HL-60 (cell line): Measurements from ENCODE around the gene HOATZ.

Experiments used
- POLR2AphosphoS5 ChIP-seq: IDR thresholded peaks from 2 replicates; pipeline ENCODE4 v1.6.1; 2012; ENCODE audit warnings: low read depth
- TF ChIP-seq, protein P1 (sequence below): IDR thresholded peaks from one replicate; pipeline ENCODE4 v1.5.1; 2011; ENCODE audit warnings: low read length, control low read depth, inconsistent platforms; ENCODE audit not compliant: insufficient read depth
- TF ChIP-seq, protein P2 (sequence below): IDR thresholded peaks from 2 replicates; pipeline ENCODE4 v1.6.1; 2012; ENCODE audit warnings: low read depth; ENCODE audit not compliant: insufficient replicate concordance

DNA sequence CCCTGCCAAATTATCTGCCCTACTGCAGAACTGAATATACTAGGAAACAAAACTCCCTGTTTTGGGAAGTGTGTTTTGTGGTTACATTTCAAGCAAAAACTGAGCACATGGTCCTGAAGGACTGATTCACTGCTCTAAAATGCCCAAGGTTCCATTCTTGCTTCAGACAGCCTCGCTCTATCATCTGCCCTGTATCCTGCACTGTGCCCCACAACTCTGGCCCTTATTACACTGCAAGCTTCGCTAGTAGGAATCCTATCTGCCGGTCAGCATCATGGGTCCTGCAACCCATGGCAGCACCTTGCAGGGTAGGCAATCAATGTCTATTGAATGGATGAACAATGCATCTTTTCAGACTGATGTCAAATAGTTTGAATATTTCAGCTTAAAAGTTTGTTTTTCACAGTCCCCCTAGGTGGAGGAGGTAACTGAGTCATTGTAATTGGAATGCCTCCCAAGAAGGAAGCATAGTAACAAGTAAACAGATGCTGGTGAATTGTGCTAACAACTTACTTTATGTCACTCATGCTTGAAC, 47.3 kb downstream of the HOATZ start:
- TF ChIP-seq, protein P1, sequence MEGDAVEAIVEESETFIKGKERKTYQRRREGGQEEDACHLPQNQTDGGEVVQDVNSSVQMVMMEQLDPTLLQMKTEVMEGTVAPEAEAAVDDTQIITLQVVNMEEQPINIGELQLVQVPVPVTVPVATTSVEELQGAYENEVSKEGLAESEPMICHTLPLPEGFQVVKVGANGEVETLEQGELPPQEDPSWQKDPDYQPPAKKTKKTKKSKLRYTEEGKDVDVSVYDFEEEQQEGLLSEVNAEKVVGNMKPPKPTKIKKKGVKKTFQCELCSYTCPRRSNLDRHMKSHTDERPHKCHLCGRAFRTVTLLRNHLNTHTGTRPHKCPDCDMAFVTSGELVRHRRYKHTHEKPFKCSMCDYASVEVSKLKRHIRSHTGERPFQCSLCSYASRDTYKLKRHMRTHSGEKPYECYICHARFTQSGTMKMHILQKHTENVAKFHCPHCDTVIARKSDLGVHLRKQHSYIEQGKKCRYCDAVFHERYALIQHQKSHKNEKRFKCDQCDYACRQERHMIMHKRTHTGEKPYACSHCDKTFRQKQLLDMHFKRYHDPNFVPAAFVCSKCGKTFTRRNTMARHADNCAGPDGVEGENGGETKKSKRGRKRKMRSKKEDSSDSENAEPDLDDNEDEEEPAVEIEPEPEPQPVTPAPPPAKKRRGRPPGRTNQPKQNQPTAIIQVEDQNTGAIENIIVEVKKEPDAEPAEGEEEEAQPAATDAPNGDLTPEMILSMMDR: no peak
- TF ChIP-seq, protein P2, sequence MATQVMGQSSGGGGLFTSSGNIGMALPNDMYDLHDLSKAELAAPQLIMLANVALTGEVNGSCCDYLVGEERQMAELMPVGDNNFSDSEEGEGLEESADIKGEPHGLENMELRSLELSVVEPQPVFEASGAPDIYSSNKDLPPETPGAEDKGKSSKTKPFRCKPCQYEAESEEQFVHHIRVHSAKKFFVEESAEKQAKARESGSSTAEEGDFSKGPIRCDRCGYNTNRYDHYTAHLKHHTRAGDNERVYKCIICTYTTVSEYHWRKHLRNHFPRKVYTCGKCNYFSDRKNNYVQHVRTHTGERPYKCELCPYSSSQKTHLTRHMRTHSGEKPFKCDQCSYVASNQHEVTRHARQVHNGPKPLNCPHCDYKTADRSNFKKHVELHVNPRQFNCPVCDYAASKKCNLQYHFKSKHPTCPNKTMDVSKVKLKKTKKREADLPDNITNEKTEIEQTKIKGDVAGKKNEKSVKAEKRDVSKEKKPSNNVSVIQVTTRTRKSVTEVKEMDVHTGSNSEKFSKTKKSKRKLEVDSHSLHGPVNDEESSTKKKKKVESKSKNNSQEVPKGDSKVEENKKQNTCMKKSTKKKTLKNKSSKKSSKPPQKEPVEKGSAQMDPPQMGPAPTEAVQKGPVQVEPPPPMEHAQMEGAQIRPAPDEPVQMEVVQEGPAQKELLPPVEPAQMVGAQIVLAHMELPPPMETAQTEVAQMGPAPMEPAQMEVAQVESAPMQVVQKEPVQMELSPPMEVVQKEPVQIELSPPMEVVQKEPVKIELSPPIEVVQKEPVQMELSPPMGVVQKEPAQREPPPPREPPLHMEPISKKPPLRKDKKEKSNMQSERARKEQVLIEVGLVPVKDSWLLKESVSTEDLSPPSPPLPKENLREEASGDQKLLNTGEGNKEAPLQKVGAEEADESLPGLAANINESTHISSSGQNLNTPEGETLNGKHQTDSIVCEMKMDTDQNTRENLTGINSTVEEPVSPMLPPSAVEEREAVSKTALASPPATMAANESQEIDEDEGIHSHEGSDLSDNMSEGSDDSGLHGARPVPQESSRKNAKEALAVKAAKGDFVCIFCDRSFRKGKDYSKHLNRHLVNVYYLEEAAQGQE: no peak
- no peak for TF ChIP-seq POLR2AphosphoS5
